ENCODE data around the gene NCF2.

NCF2 gene

DNA sequence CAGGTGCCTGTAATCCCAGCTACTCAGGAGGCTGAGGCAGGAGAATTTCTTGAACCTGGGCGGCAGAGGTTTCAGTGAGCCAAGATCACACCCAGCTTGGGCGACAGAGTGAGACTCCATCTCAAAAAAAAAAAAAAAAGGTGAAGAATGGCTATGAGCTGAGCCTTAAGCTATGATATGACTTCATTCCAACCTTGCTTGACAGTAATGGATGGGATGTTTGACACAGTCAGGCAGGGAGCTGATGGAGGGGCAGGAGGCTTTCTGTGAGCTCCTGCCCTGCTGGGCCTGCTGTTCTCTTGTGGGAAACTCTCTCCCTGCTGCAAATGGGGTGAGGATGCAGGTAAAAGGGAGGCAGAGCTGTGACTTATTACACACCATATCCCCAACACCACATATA lies 27.6 kb downstream of the NCF2 start:
- DNase-seq = no peak
- Histone ChIP-seq H3K4me3 (no peak overlapping the region), H3K27ac (no peak overlapping the region), H3K27me3 (no peaks in the 10 kb centered on the region), H3K4me1 (peaks cover 0 to 7% (median 7%) of the 10 kb centered on the region in 4 donors), H3K9me3 (no peaks in the 10 kb centered on the region), H3K36me3 (peaks cover 0 to 12% (median 3%) of the 10 kb centered on the region in 3 donors)
- TF ChIP-seq, protein P1, sequence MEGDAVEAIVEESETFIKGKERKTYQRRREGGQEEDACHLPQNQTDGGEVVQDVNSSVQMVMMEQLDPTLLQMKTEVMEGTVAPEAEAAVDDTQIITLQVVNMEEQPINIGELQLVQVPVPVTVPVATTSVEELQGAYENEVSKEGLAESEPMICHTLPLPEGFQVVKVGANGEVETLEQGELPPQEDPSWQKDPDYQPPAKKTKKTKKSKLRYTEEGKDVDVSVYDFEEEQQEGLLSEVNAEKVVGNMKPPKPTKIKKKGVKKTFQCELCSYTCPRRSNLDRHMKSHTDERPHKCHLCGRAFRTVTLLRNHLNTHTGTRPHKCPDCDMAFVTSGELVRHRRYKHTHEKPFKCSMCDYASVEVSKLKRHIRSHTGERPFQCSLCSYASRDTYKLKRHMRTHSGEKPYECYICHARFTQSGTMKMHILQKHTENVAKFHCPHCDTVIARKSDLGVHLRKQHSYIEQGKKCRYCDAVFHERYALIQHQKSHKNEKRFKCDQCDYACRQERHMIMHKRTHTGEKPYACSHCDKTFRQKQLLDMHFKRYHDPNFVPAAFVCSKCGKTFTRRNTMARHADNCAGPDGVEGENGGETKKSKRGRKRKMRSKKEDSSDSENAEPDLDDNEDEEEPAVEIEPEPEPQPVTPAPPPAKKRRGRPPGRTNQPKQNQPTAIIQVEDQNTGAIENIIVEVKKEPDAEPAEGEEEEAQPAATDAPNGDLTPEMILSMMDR (IDR thresholded peaks at IDR 0.05) = no peak
- intact Hi-C loops (cut with DNase I; ENCODE audit: low total_unique reads) = no loop called here

DNA sequence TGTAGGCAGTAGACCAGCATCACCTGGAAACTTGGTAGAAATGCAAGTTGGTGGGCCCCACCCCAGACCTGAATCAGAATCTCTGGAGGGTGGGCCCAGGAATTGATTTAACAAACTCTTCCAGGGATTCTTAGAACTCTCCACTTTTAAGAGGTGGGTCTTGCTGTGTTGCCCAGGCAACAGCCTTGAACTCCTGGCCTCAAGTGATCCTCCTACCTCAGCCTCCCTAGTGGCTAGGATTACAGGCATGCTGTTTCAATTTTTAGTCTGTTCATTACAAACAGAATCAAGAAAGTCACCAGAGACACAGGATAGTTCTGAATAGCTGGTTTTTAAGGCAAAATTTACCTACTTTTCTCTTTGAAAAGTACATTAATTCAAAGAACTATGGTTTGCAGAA lies 31.2 kb downstream of the NCF2 start:
- Histone ChIP-seq H3K9me3 (no peaks in the 10 kb centered on the region), H3K36me3 (peaks cover 0 to 24% (median 17%) of the 10 kb centered on the region in 3 donors)
- DNase-seq = no peak

DNA sequence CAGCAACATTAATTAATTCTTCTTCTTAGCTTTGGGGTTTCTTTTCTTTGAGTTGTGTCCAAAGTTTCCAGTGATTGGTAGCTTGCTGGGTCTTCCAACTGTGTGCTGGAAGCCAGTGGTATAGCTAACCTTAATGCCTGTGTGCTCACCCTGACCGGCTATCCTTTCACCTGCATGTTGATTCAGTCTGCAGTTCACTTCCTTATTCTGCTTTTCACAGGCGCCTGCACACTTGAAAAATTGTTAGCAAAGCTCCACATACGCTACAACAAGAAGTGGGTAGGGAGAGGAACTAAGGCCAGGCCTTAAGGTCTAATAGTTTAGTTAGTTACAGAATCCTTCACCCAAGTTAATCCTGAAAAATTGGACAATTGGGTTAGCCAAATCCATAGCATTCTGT lies 35.7 kb downstream of the NCF2 start:
- Histone ChIP-seq H3K4me1 (no peaks in the 10 kb centered on the region), H3K27ac (no peak overlapping the region), H3K27me3 (no peaks in the 10 kb centered on the region), H3K36me3 (peaks cover 18 to 62% (median 55%) of the 10 kb centered on the region in 3 donors), H3K9me3 (no peaks in the 10 kb centered on the region), H3K4me3 (no peak overlapping the region)
- TF ChIP-seq, protein P1 (IDR thresholded peaks at IDR 0.05) = no peak
- intact Hi-C loops (cut with DNase I; ENCODE audit: low total_unique reads) = no loop called here
- DNase-seq = no peak

More for the DNA sequence above, 31.2 kb downstream of the NCF2 start:
- Histone ChIP-seq H3K27me3 (no peaks in the 10 kb centered on the region), H3K4me3 (no peak overlapping the region), H3K27ac (no peak overlapping the region), H3K4me1 (no peaks in the 10 kb centered on the region)
- intact Hi-C loops (cut with DNase I; ENCODE audit: low total_unique reads) = no loop called here
- TF ChIP-seq, protein P1 (IDR thresholded peaks at IDR 0.05) = no peak

- TF ChIP-seq, protein P1 (IDR thresholded peaks at IDR 0.05) = no peak
- Histone ChIP-seq H3K36me3 (peaks cover 24 to 70% (median 58%) of the 10 kb centered on the region in 3 donors), H3K4me3 (no peak overlapping the region), H3K4me1 (no peaks in the 10 kb centered on the region), H3K9me3 (no peaks in the 10 kb centered on the region), H3K27ac (no peak overlapping the region), H3K27me3 (no peaks in the 10 kb centered on the region)
- no peak for DNase-seq
- intact Hi-C loops (cut with DNase I; ENCODE audit: low total_unique reads) = no loop called here
These were observed 36.5 kb downstream of the NCF2 start for GRCh38 chr1:183553764-183554163.

DNA sequence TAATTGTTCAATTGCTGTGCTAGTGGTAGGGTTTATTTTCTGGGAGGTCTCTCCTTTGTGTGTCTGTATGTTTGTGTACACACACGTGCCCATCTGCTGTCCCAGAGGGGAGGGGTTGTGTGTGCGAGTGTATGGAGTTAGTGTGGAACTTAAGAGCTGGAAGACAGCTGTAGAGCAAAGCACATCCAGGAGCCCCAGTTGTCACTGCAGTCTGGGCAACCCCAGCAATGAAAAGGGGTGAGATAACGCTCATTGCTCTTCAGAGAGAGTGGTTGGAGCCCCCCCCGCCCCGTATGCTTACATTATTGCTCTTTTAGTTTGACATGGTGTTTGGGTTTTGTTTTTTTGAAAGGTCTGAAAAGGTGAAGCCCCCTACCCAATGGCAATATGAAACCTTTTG lies 36.9 kb downstream of the NCF2 start:
- intact Hi-C loops (cut with DNase I; ENCODE audit: low total_unique reads) = no loop called here
- Histone ChIP-seq H3K27ac (no peak overlapping the region), H3K4me3 (no peak overlapping the region), H3K36me3 (peaks cover 26 to 74% (median 56%) of the 10 kb centered on the region in 3 donors), H3K9me3 (no peaks in the 10 kb centered on the region), H3K27me3 (no peaks in the 10 kb centered on the region), H3K4me1 (no peaks in the 10 kb centered on the region)
- no peak for DNase-seq
- TF ChIP-seq, protein P1 (IDR thresholded peaks at IDR 0.05) = no peak

DNA sequence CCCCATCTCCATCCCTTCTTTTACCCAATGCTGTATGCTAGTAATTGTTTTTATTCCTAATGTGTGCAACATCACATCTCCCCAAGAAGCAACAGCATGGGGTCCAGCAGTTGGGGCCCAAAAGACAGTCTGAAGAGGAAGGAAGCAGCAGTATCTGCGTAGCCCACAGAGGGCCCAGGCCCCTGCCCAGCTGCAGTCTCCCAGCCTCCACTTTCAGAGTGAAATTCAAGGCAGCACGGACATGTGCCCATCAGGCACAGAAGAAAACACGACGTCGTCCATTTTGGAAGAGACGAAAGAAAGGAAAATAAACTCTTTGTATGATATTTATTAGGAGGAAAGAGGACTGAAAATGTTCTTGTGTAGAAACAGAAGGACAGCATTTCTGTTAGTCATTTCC lies 37.4 kb downstream of the NCF2 start:
- H3K27me3 ChIP-seq = no peaks in the 10 kb centered on the region
- intact Hi-C loops (cut with DNase I; ENCODE audit: low total_unique reads) = no loop called here
- no peaks in the 10 kb centered on the region for H3K9me3 ChIP-seq
- TF ChIP-seq, protein P1 (IDR thresholded peaks at IDR 0.05) = no peak
- no peaks in the 10 kb centered on the region for H3K4me1 ChIP-seq
- peaks cover 26 to 77% (median 52%) of the 10 kb centered on the region in 3 donors for H3K36me3 ChIP-seq
- no peak for DNase-seq
- no peak overlapping the region for H3K4me3 ChIP-seq
- no peak overlapping the region for H3K27ac ChIP-seq

Measured in tibial artery (tissue), 4 donors.